Measurements from ENCODE around the gene WDR62. TPM values are rescaled to one million over a fixed set of nuclear protein-coding genes. Genes with fewer than 3 reads are reported as not detected.

Gene WDR62
- total and polyA plus RNA-seq, 2 of the 8 experiments (the other 6 are each of a cell fraction or from before 2014, with no cell fraction given), result 28.2 to 39.5 TPM

DNA sequence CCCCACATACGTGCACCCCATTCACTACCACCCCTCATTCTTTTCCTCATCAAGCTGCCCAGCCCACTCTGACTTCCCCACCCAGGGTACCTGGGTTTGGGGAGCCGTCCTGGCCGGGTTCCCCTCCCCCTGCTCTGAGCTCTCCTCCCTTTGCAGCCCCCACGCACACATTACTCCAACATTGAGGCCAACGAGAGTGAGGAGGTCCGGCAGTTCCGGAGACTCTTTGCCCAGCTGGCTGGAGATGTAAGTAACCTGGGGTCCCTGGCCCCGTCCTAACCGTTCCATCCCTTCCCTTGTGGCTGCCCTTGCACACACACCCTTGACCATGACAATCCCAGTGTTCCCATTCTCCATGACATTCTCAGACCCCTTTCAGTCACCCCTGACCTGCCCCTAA lies 87.8 kb downstream of the WDR62 start:
- Histone ChIP-seq H4K20me1 (replicated peaks in 1 of 2; ENCODE audit: control insufficient read depth in 1 of 2, insufficient read depth in 2 of 2, low read length in 2 of 2) (peaks cover 0 to 8% of the 10 kb centered on the region in 2 experiments), H2BK20ac (ENCODE audit: low read length) (no peak overlapping the region), H3K4me3 (ENCODE audit: extremely low read depth in 1 of 4, insufficient read depth in 2 of 4, low read depth in 3 of 4, low read length in 4 of 4) (no peak overlapping the region), H2BK15ac (ENCODE audit: low read length) (no peak overlapping the region), H3K4me1 (replicated peaks in 1 of 4; ENCODE audit: control insufficient read depth in 3 of 4, insufficient read depth in 4 of 4, low read length in 3 of 4) (peaks cover 0 to 3% (median 3%) of the 10 kb centered on the region in 4 experiments; a peak in 3 of 7 replicates), H2AFZ (ENCODE audit: low read length) (no peak overlapping the region), H3K4ac (replicated peaks; ENCODE audit: insufficient read length, low read depth, low read length) (no peak overlapping the region), H3K56ac (replicated peaks; ENCODE audit: insufficient read length, low read depth, low read length) (no peak overlapping the region), H3K79me1 (ENCODE audit: low read depth, low read length) (peaks cover 3% of the 10 kb centered on the region), H4K91ac (replicated peaks; ENCODE audit: insufficient read length, low read length) (no peak overlapping the region), H3K9me3 (ENCODE audit: insufficient read depth in 2 of 2, low read depth in 1 of 2, low read length in 1 of 2) (no peaks in the 10 kb centered on the region), H4K5ac (ENCODE audit: insufficient read length, low read depth, low read length) (no peak overlapping the region), H3K14ac (ENCODE audit: insufficient read length) (no peak overlapping the region), H4K8ac (ENCODE audit: extremely low read depth, insufficient read depth, low read length) (no peak overlapping the region), H3K4me2 (ENCODE audit: insufficient read depth in 1 of 2, low read depth in 2 of 2, low read length in 2 of 2) (no peak overlapping the region; a peak in 1 of 4 replicates), H3K27ac (ENCODE audit: low read depth, low read length) (no peak overlapping the region), H2AK5ac (ENCODE audit: low read depth, low read length) (no peak overlapping the region), H2BK5ac (ENCODE audit: low read depth, low read length) (no peak overlapping the region), H3K23ac (ENCODE audit: insufficient read length) (no peak overlapping the region), H2BK120ac (replicated peaks; ENCODE audit: low read depth, low read length) (no peak overlapping the region), H3K18ac (ENCODE audit: extremely low read depth, low read length) (no peak overlapping the region), H3K9ac (replicated peaks in 1 of 4; ENCODE audit: extremely low read depth in 1 of 4, low read depth in 3 of 4, low read length in 3 of 4) (no peak overlapping the region), H3K23me2 (ENCODE audit: low read depth, low read length) (peaks cover 13% of the 10 kb centered on the region; the same call in 1 of the 2 replicates), H3K27me3 (replicated peaks in 1 of 4; ENCODE audit: control insufficient read depth in 3 of 4, extremely low read depth in 1 of 4, insufficient read depth in 3 of 4, low read length in 3 of 4) (no peaks in the 10 kb centered on the region), H2BK12ac (ENCODE audit: low read depth, low read length) (no peak overlapping the region), H3K79me2 (ENCODE audit: control insufficient read depth in 1 of 2, insufficient read depth in 2 of 2, low read length in 2 of 2) (peaks cover 0 to 12% of the 10 kb centered on the region in 2 experiments; a peak in 1 of 4 replicates), H3K36me3 (ENCODE audit: control insufficient read depth in 2 of 4, insufficient read depth in 4 of 4, low read length in 3 of 4) (peaks cover 17 to 41% (median 38%) of the 10 kb centered on the region in 4 experiments)
- POLR2A ChIA-PET (ENCODE audit: partially characterized antibody), result interaction anchor here (1.2 to 2.3 kb wide), 2 partner anchors 9 to 10 kb away, joined by 3 to 7 read pairs; partner anchors contain the start of gene COX7A1
- DNase-seq (ENCODE audit: low read depth in 1 of 2, low spot score in 2 of 2), result no peak
- no peak for FAIRE-seq
- 93% methylated on average over 9 of the region's 9 CpGs; no CpG with 5 or more reads in 1 of the 2 experiments for WGBS, 2 experiments (ENCODE audit: extremely low coverage in 1 of 2, insufficient coverage in 1 of 2, insufficient read length in 1 of 2, insufficient replicate concordance in 2 of 2, low coverage in 1 of 2, low lambda C conversion rate in 2 of 2, missing lambda C conversion rate in 1 of 2)
- CTCF ChIA-PET (ENCODE audit: partially characterized antibody), result interaction anchor here (1.3 to 1.5 kb wide), 2 partner anchors 13 to 15 kb away, joined by 3 to 5 read pairs; no protein-coding TSS in a partner anchor
- TF ChIP-seq HDAC6 (IDR thresholded peaks at IDR 0.05; ENCODE audit: low read depth, low read length) (no peak), MAFK (IDR thresholded peaks at IDR 0.05; ENCODE audit: low read depth, low read length) (no peak), TCF12 (IDR thresholded peaks at IDR 0.05; ENCODE audit: low read depth, low read length) (no peak), CBX5 (IDR thresholded peaks at IDR 0.05; ENCODE audit: low read depth, low read length) (no peak), SAP30 (IDR thresholded peaks at IDR 0.05; ENCODE audit: insufficient read depth, insufficient replicate concordance, low read length) (no peak), SUZ12 (IDR thresholded peaks at IDR 0.05; ENCODE audit: low read length) (no peak), KDM5A (IDR thresholded peaks at IDR 0.05; ENCODE audit: low read length) (no peak), KDM4A (IDR thresholded peaks at IDR 0.05; ENCODE audit: low read depth, low read length, severe bottlenecking) (no peak), SIRT6 (IDR thresholded peaks at IDR 0.05; ENCODE audit: low read length) (no peak), HDAC2 (IDR thresholded peaks at IDR 0.05; ENCODE audit: borderline replicate concordance in 1 of 2, low read depth in 2 of 2, low read length in 2 of 2) (no peak), CREB1 (IDR thresholded peaks at IDR 0.05) (no peak)
- TF ChIP-seq, protein P1, sequence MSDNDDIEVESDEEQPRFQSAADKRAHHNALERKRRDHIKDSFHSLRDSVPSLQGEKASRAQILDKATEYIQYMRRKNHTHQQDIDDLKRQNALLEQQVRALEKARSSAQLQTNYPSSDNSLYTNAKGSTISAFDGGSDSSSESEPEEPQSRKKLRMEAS (IDR thresholded peaks at IDR 0.05), result no peak
